ENCODE data around the gene CELF5. TPM values are rescaled to one million over a fixed set of nuclear protein-coding genes. Genes with fewer than 3 reads are reported as not detected.

The CELF5 gene
- total and polyA plus RNA-seq, 10 of the 15 experiments (the other 5 are each of a cell fraction or from before 2014, with no cell fraction given), result 0.01 to 0.04 TPM; not detected in 8

DNA sequence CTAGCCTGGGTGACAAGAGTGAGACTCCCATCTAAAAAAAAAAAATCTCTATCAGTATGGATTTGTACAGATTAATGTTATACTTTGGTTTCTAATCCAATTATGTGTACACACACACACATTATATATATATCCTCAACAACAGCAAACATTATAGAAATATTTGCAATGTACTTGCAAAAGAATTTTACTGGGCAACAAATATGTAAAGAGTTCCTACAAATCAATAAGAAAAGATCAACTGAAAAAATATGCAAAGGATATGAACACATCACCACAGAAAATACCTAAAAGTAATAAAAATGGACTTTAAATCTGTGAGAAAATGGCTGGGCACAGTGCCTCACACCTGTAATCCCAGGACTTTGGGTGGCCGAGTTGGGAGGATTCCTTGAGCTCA is 101.0 kb downstream of the CELF5 start:
- SMC1A ChIA-PET (ENCODE audit: uncharacterized antibody, unreplicated experiment), result interaction anchor here (1.2 to 2.1 kb wide), 3 partner anchors 21 to 147 kb away, joined by 3 to 5 read pairs (median 4); no protein-coding TSS in a partner anchor
- TF ChIP-seq SREBF1 (IDR thresholded peaks at IDR 0.05; ENCODE audit: low read length), result no peak
- TF ChIP-seq, protein P1, sequence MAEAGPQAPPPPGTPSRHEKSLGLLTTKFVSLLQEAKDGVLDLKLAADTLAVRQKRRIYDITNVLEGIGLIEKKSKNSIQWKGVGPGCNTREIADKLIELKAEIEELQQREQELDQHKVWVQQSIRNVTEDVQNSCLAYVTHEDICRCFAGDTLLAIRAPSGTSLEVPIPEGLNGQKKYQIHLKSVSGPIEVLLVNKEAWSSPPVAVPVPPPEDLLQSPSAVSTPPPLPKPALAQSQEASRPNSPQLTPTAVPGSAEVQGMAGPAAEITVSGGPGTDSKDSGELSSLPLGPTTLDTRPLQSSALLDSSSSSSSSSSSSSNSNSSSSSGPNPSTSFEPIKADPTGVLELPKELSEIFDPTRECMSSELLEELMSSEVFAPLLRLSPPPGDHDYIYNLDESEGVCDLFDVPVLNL (IDR thresholded peaks at IDR 0.05; ENCODE audit: low read depth, low read length), result no peak
- no peak for TF ChIP-seq PML (IDR thresholded peaks at IDR 0.05; ENCODE audit: low read length)
- TF ChIP-seq, protein P2, sequence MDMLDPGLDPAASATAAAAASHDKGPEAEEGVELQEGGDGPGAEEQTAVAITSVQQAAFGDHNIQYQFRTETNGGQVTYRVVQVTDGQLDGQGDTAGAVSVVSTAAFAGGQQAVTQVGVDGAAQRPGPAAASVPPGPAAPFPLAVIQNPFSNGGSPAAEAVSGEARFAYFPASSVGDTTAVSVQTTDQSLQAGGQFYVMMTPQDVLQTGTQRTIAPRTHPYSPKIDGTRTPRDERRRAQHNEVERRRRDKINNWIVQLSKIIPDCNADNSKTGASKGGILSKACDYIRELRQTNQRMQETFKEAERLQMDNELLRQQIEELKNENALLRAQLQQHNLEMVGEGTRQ (IDR thresholded peaks at IDR 0.05; ENCODE audit: borderline replicate concordance, low read depth, low read length), result no peak
- no peak for TF ChIP-seq SMC3 (IDR thresholded peaks at IDR 0.05; ENCODE audit: borderline replicate concordance, low read length)
- no peak for TF ChIP-seq MYB (IDR thresholded peaks at IDR 0.05; ENCODE audit: borderline replicate concordance, low read depth, low read length)
- TF ChIP-seq SKIL (IDR thresholded peaks at IDR 0.05; ENCODE audit: low read depth, poor library complexity, severe bottlenecking), result no peak
- no peak for TF ChIP-seq MTA2 (IDR thresholded peaks at IDR 0.05; ENCODE audit: low read depth)
- TF ChIP-seq RCOR1 (conservative IDR thresholded peaks at IDR 0.05; ENCODE audit: low read depth, low read length), result no peak
- TF ChIP-seq JUND (IDR thresholded peaks at IDR 0.05; ENCODE audit: low read depth, low read length), result no peak
- no peak for TF ChIP-seq MYC (IDR thresholded peaks at IDR 0.05; ENCODE audit: insufficient read depth, insufficient read length, insufficient replicate concordance, low read length, severe bottlenecking)
- no peak for TF ChIP-seq BCL11A (IDR thresholded peaks at IDR 0.05; ENCODE audit: low read depth, low read length)
- TF ChIP-seq CBX3 (IDR thresholded peaks at IDR 0.05; ENCODE audit: borderline replicate concordance, low read depth), result no peak
- TF ChIP-seq IKZF2 (IDR thresholded peaks at IDR 0.05), result no peak
- no peak for TF ChIP-seq FOS (IDR thresholded peaks at IDR 0.05; ENCODE audit: borderline replicate concordance, extremely low read depth, insufficient read length)
- no peak for TF ChIP-seq KLF5 (IDR thresholded peaks at IDR 0.05; ENCODE audit: partially characterized antibody)
- TF ChIP-seq IKZF1 (conservative IDR thresholded peaks at IDR 0.05), result no peak
- in situ Hi-C loops (cut with MboI), result loop anchor here (5.0 kb wide), 2 partner anchors 107 to 147 kb away; no protein-coding TSS in a partner anchor
- H4K20me1 ChIP-seq (ENCODE audit: control insufficient read depth, insufficient read depth), result no peaks in the 10 kb centered on the region
- H3K27me3 ChIP-seq (replicated peaks in 1 of 2; ENCODE audit: control insufficient read depth in 2 of 2, insufficient read depth in 2 of 2, low read length in 1 of 2), result no peaks in the 10 kb centered on the region
- H3K4me1 ChIP-seq (ENCODE audit: control insufficient read depth, insufficient read depth, low read length), result no peaks in the 10 kb centered on the region
- H3K9me3 ChIP-seq (replicated peaks; ENCODE audit: control insufficient read depth, insufficient read depth, low read length), result no peaks in the 10 kb centered on the region
- no peaks in the 10 kb centered on the region for H3K79me2 ChIP-seq (ENCODE audit: control insufficient read depth, insufficient read depth, low read length)
- no peak overlapping the region for H3K27ac ChIP-seq (ENCODE audit: control insufficient read depth, insufficient read depth)
- no peak overlapping the region for H3K4me2 ChIP-seq (ENCODE audit: control insufficient read depth, insufficient read depth)
- no TSS peak for BruUV-seq (replicated peaks)
- DNase-seq (ENCODE audit: low read depth, low spot score), result no peak
- no peak overlapping the region for H2AFZ ChIP-seq (ENCODE audit: control insufficient read depth, low read depth, low read length)
- CTCF ChIA-PET, result interaction anchor here (1.0 to 6.7 kb wide), 8 partner anchors 18 to 266 kb away, joined by 3 to 87 read pairs (median 4); partner anchors contain the start of gene SMIM44
- intact Hi-C loops (cut with micrococcal nuclease; ENCODE audit: unreplicated experiment), result loop anchor here (5.0 kb wide), 1 partner anchor 117 kb away; no protein-coding TSS in a partner anchor
- POLR2A ChIA-PET, result interaction anchor here (0.6 to 0.7 kb wide), 2 partner anchors 17 to 76 kb away, joined by 3 read pairs; no protein-coding TSS in a partner anchor
- FAIRE-seq, result no peak
- WGBS (ENCODE audit: insufficient coverage, insufficient replicate concordance, low lambda C conversion rate, missing lambda C conversion rate), result 35% methylated on average over 1 of the region's 1 CpG
- H3K4me3 ChIP-seq, result no peak overlapping the region
- RAD21 ChIA-PET (ENCODE audit: unreplicated experiment), result interaction anchor here (1.1 to 2.5 kb wide), 2 partner anchors 103 to 145 kb away, joined by 3 to 9 read pairs; no protein-coding TSS in a partner anchor
- H3K36me3 ChIP-seq (ENCODE audit: control insufficient read depth in 2 of 2, insufficient read depth in 2 of 2, low read length in 1 of 2), result no peaks in the 10 kb centered on the region
- no peak overlapping the region for H3K9ac ChIP-seq (ENCODE audit: control insufficient read depth, insufficient read depth, low read length)
- ATAC-seq, result no peak
